Amniotic stem cell (primary cell): ENCODE results near the gene ACOX3.

Experiments used
- DNase-seq: peaks from one replicate; lab custom pipeline; 2025; lab: John Stamatoyannopoulos, UW

The ACOX3 gene

DNA sequence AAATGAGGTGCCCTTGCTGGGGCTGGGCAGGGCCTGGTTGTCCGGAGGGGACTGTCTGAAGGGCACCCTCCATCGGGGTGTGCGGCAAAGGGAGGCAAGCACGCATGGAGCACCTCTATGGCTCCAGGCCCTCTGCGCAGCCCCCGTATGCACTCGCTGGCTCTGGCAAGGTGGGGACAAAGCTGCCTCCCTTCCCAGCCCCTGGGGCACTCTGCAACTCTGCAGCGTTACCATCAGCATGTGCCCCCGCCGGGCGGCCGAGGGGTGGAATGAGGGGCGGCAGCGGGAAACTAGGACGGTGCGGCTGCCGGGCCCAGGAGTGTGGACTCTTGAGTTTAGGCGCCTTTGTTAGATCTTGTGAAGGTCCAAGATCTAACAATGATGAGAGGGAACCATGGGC, 26.5 kb upstream of the ACOX3 start:
- DNase-seq, result no peak

GRCh38 chr4:8465615-8466611, 25.4 kb upstream of the ACOX3 start:
- DNase-seq, result no peak

DNA sequence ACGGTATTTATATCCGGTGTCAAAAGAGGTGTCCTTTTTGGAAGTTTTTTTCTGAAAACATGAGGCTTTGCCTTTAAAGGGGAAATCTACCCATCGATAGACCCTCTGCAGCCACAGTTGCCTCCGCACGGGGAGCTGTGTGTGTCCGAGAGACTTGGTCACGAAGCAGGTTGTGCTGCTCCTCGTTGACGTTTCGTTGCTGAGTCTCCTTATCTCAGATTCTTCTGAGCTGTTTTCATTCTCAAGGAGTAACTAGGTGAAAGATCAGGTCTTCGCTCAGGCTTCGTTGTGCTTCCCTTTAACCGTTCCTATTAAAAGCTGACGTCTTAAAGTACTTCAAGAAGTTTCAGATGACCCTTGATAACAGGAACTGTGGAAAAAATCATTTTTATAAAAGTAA, 23.9 kb upstream of the ACOX3 start:
- no peak for DNase-seq

DNA sequence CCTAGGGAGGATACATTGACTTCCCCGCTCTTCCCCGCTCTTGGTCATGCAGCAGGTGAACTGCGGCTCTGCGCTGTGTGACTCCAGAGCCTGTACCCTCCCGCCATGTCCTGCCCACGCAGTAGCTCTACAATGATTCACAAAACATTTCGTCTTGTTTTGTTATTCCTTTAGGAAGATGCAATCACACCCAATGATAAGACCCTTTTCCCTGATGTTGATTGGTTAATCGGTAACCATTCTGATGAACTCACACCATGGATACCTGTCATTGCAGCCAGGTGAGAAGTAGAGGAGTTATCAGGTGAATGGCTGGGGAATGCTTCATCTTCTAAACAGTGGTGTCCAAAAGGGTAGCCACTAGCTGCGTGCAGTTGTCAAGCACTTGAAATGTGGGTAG, 23.3 kb upstream of the ACOX3 start:
- DNase-seq, result no peak

GRCh38 chr4:8461616-8462015, 21.1 kb upstream of the ACOX3 start:
- no peak for DNase-seq

GRCh38 chr4:8461086-8461485, 20.6 kb upstream of the ACOX3 start:
- no peak for DNase-seq

GRCh38 chr4:8459867-8460445, 19.4 kb upstream of the ACOX3 start:
- DNase-seq, result no peak

GRCh38 chr4:8457646-8458252, 17.2 kb upstream of the ACOX3 start:
- DNase-seq, result no peak

DNA sequence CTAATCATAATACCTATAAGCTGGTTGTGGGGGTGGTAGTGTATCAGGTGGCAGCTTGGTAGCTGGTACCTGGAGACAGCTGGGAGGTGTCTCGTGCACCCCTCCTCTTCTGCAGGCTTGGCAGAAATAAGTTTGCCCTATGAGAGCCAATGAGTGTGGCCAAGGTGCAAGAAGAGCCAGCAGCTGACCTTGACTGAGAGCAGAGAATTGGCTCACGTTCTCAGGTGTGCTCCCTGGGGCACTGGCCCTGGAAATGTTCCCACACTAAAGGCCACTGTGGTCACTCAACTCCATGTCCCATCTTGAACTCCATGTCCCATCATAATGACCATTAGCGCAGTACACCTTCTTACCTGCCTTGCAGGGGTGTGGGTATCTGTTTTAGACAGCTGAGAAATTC, 13.4 kb upstream of the ACOX3 start:
- DNase-seq, result no peak

- DNase-seq, result no peak
These were observed 11.1 kb upstream of the ACOX3 start for GRCh38 chr4:8451440-8452182.

- no peak for DNase-seq
These were observed 5.6 kb upstream of the ACOX3 start for GRCh38 chr4:8446122-8446521.

DNA sequence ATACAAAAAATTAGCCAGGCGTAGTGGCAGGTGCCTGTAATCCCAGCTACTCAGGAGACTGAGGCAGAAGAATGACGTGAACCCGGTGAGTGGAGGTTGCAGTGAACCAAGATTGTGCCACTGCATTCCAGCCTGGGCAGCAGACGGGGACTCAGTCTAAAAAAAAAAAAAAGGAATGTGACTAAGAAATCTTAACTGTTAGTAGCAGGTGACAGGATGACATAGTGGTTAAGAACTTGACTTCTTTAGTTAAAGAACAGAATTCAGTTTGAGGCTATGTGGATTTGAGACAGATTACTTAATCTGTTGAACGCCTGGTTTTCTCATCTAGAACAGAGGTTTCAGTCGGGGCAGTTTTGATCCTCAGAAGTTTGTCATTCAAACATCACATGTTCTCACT, 3.3 kb upstream of the ACOX3 start:
- DNase-seq, result no peak

GRCh38 chr4:8442596-8443358, 2.3 kb upstream of the ACOX3 start:
- DNase-seq, result no peak

DNA sequence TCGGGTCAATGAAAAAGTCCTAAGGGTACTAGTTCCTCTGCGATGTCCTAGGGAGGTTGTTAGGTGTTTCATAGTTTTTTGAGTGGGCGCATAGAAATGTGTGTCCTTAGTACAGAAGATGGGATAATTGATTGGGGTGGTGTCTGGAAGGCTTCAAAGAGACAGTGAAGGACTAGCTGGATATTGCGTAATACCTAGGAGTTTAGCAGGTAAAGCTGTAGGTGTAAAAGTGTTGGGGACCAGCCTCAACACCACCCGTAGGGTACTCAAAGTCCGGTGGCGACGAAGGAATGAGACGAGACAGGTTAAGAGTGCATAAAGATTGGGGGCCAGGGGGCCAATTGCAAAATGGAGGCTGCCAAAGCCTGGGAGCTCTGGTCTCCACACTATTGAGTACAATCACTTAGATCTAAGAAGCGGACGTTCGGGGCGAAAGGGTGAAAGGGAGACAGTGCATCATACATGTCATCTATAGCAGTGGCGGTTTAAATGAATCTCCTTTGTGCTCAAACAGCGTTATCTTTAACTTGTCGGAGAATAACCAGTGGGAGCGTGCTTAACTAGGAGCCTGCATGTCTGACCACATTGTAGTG, 1.1 kb upstream of the ACOX3 start:
- no peak for DNase-seq

- no peak for DNase-seq
These were observed 520 bp downstream of the ACOX3 start for GRCh38 chr4:8439914-8440491.

DNA sequence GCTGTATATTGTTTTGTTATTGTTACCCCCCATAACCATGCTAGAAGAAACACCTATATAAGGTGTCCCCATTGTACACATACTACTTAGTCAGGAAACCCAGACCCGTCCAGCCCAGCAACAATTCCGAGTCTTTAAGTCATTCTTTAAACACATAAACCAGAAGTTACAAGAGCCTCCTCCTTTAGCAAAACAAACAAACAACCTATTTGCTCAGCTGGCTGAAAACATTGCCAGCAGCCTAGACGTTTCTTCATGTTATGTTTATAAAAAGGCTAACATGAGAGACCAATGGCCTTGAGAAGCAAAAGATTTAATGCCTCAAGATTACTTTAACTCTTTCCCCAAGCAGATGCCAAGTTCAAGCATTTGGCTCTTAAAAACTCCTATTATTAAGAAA, 1.4 kb downstream of the ACOX3 start:
- no peak for DNase-seq

DNA sequence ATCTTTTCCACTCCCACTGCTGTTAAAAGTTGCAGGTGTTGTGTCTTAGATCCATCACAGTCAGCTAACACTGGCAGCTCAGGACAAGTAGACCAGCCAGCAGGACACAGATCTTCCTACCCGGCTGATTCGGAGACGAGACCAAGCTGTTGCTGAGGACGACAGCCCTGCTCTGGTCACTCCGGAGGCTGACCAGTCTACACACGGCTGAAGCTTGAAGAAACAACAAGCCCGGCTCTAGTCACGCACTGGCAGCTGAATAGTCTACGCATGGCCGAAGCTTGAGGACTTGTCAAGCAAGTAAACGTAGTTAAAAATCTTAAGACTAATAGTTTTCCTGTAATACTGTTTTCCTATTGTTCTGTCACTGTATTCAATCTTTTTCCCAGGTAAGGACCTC, 1.8 kb downstream of the ACOX3 start:
- DNase-seq, result no peak

- DNase-seq, result no peak
These were observed 3.2 kb downstream of the ACOX3 start for GRCh38 chr4:8437281-8437680.

GRCh38 chr4:8435656-8436121, 4.8 kb downstream of the ACOX3 start:
- no peak for DNase-seq

GRCh38 chr4:8434251-8435073, 6.1 kb downstream of the ACOX3 start:
- no peak for DNase-seq
